GM21737 (cell line): Measurements from ENCODE around the gene CTNNA2.

Source experiments
- ATAC-seq: cut with Tn5 transposase; IDR thresholded peaks from one replicate; pipeline ENCODE4 v1.9.1; 2021; ENCODE audit warnings: mild to moderate bottlenecking, moderate library complexity; ENCODE audit not compliant: unreplicated experiment

Gene CTNNA2

GRCh38 chr2:79611448-79612016 lies 98.7 kb downstream of the CTNNA2 start:
- ATAC-seq, result no peak

- ATAC-seq, result no peak
Measured at GRCh38 chr2:79612999-79613398, 100.1 kb downstream of the CTNNA2 start.

- ATAC-seq, result no peak
Measured at GRCh38 chr2:79619442-79619841, 106.6 kb downstream of the CTNNA2 start.

- no peak for ATAC-seq
Measured at GRCh38 chr2:79619976-79620375, 107.1 kb downstream of the CTNNA2 start.

GRCh38 chr2:79620679-79621078 lies 107.8 kb downstream of the CTNNA2 start:
- no peak for ATAC-seq

- ATAC-seq, result no peak
Measured at GRCh38 chr2:79621252-79621651, 108.4 kb downstream of the CTNNA2 start.

GRCh38 chr2:79621755-79622154 lies 108.9 kb downstream of the CTNNA2 start:
- no peak for ATAC-seq

GRCh38 chr2:79622508-79622907 lies 109.7 kb downstream of the CTNNA2 start:
- ATAC-seq, result no peak

- no peak for ATAC-seq
Measured at GRCh38 chr2:79627237-79627636, 114.4 kb downstream of the CTNNA2 start.

- no peak for ATAC-seq
Measured at GRCh38 chr2:79630060-79630459, 117.2 kb downstream of the CTNNA2 start.

GRCh38 chr2:79630972-79631557 lies 118.2 kb downstream of the CTNNA2 start:
- ATAC-seq, result no peak

- ATAC-seq, result no peak
Measured at GRCh38 chr2:79638410-79638809, 125.6 kb downstream of the CTNNA2 start.

GRCh38 chr2:79638954-79639353 lies 126.1 kb downstream of the CTNNA2 start:
- ATAC-seq, result no peak

GRCh38 chr2:79640001-79640400 lies 127.2 kb downstream of the CTNNA2 start:
- no peak for ATAC-seq

GRCh38 chr2:79649531-79649930 lies 136.7 kb downstream of the CTNNA2 start:
- no peak for ATAC-seq

- no peak for ATAC-seq
Measured at GRCh38 chr2:79660557-79660956, 147.7 kb downstream of the CTNNA2 start.

- no peak for ATAC-seq
Measured at GRCh38 chr2:79665091-79665490, 152.2 kb downstream of the CTNNA2 start.

GRCh38 chr2:79666430-79666829 lies 153.6 kb downstream of the CTNNA2 start:
- no peak for ATAC-seq

- ATAC-seq, result no peak
Measured at GRCh38 chr2:79669714-79670113, 156.9 kb downstream of the CTNNA2 start.

GRCh38 chr2:79670198-79670597 lies 157.3 kb downstream of the CTNNA2 start:
- no peak for ATAC-seq

- ATAC-seq, result no peak
Measured at GRCh38 chr2:79686884-79687283, 174.0 kb downstream of the CTNNA2 start.

- ATAC-seq, result no peak
Measured at GRCh38 chr2:79695248-79695647, 182.4 kb downstream of the CTNNA2 start.

- ATAC-seq, result no peak
Measured at GRCh38 chr2:79697200-79697599, 184.3 kb downstream of the CTNNA2 start.
